NCI-H2196 (cell line): ENCODE results near the gene TMEM186.
"Not testable (repeated sequence)": the region's sequence is repeated elsewhere in the genome, so short reads cannot be mapped to it uniquely, and the experiment has no call there.

Experiments
- DNase-seq: peaks from one replicate; lab custom pipeline; 2025; ENCODE audit not compliant: unreplicated experiment; lab: John Stamatoyannopoulos, UW

TMEM186 gene

GRCh38 chr16:8812162-8812843 lies 14.9 kb upstream of the TMEM186 start:
- no peak for DNase-seq

GRCh38 chr16:8808613-8809353 lies 11.3 kb upstream of the TMEM186 start:
- no peak for DNase-seq

DNA sequence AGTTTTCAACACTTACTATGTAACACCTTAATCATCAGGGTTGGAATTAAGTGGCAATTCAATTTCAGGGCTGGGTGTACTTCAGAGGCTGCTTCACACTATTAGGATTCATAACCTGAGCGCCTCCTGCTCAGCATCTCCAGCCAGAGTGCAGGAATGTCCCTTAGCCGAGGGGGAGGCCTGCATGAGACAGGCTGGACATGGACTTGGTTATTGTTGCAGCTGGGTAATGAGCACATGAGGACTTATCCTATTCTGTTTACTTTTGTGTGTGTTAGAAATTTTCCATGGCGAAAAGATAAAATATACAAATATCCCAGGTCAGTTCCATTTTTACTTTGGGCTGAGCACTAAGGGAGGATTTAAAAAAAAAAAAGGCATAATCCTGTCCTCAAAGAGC lies 10.6 kb upstream of the TMEM186 start:
- DNase-seq: no peak

DNA sequence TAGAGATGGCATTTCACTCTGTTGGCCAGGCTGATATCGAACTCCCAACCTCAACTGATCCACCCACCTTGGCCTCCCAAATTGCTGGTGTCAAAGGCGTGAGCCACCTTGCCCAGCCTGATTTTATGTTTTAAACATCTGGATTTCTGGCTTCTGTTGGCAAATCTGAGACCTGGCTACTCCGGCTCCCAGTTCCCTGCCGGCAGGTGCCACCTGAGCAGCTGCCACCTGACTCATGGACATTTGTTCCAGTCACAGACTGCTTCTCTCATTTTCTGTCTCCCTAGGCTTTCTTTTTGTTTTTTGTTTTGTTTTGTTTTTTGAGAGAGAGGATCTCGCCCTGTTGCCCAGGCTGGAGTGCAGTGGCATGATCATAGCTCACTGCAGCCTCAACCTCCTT lies 9.8 kb upstream of the TMEM186 start:
- DNase-seq: no peak

- no peak for DNase-seq
Observed at GRCh38 chr16:8806272-8806983, 9.0 kb upstream of the TMEM186 start.

- DNase-seq: no peak
Observed at GRCh38 chr16:8804313-8804712, 6.9 kb upstream of the TMEM186 start.

- DNase-seq: not testable (repeated sequence)
Observed at GRCh38 chr16:8803733-8804132, 6.3 kb upstream of the TMEM186 start.

DNA sequence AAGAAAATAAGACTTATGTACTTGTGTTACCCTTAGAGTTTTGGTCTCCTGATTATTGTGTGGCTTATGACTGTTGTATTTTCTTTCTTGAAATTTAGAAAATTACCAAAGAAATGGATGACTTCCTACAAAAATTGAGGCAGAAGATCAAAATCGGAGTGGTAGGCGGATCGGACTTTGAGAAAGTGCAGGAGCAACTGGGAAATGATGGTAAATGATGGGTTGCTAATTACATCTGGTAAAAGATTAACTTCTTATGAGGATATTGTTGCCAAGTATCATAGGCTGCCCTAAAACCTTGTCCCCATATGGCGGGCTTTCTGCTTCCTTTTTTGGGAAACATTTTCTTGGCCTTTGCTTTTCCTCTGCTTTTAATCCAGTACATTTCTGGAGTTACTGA lies 4.3 kb upstream of the TMEM186 start:
- no peak for DNase-seq

- DNase-seq: no peak
Observed at GRCh38 chr16:8798535-8799157, 1.2 kb upstream of the TMEM186 start.

DNA sequence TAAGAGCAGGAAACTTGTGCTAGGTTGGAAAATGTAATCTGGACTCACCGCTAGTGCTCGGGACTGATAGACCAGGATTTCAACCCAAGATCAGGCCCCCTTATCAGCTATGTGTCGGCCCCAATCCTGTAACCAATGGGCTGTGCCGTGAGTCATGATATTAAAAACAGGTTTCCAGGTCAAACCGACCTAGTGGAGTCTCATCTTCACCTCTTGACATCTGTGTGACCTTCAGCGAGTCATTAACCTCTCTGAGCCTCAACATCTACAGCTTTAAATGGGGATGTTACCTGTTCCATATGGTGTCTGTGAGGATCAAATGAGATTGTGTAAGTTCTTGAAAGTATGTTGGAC lies 712 bp upstream of the TMEM186 start:
- no peak for DNase-seq

DNA sequence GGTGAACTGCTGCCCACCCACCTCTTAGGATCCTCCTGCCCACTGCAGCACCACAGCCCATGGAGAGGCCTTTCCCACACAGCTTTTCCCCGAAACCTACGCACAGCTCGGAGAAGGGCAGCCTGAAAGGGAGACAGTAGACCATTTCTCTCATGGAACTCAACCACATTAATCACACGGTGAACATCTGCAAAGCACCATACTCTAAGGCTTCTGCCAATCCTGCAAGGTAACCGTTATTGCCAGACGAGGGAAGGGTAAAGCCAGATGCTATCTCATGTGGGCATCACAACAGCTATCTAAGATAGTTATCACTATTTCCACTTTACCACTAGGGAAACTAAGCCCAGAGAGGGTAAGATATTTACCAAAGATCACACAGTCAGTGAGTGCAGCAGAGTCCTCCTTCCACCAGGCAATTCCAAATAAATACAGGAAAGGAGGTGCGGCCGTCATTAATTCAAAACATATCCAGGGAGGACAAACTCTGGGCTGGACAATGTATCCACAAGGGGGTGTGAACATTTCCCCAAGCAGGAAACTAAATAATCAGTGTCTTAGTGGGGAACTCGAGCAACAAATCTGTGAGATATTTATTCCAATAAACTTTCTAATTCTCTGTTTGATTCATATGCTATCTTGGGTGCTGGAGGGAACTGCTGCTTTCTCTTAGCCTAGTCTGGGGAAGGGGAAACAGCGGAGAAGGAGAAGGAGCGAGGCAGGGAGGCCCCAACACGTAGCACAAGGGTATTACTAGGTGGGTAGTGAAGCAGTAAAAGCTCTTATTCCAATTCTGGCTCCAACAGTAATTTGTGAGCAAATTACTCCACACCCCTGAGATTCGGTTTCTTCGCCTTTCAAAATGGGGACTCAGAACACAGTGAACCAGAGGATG lies 723 bp downstream of the TMEM186 start:
- no peak for DNase-seq

- no peak for DNase-seq
Observed at GRCh38 chr16:8795818-8796217, 1.6 kb downstream of the TMEM186 start.

DNA sequence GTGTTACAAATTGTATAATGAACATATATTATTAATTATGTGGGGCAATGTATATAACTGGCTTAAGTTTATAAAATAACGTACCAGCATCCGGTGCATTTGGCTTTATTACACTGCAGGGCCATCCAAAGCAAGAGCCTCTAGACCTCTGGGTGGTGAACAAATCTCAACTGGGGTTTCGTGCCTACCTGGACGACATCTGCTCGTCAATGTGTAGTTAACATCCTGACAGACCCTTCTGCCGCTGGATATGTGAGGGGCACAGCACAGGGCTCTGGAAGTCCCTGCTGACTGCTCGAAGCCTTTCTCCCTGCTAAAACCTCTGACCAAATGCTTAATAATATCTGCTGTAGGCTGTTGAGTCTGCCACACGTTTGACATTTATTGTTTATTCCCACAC lies 2.3 kb downstream of the TMEM186 start:
- no peak for DNase-seq

DNA sequence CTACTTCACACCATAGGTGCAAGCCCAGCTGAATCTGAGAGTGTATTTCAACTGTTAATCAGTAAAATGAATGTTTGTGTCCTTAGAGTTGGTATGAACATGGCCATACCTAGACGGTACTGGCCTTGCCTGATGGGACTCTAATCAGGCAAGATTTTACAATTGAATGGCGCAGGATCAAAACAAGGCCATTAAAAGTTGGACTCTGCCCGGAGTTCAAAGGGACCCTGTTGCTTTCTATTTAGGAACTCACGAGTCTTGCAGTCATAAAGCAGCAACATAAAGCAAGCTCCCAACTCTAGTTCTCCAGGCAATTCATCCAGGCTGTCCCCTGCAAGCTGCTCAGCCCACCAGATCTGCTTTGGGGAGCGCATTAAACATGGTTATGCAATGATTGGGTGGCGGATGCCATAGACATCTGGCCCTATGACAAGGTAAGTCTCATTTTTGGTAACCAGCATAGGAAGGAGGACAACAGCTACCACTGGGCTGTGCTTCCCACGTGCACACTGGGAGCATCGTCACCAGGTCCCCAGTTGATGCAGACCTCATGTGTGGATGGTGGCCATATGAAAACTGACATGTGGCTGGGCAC lies 8.8 kb downstream of the TMEM186 start:
- DNase-seq: no peak

- DNase-seq: not testable (repeated sequence)
Observed at GRCh38 chr16:8786316-8786715, 11.1 kb downstream of the TMEM186 start.

- DNase-seq: no peak
Observed at GRCh38 chr16:8785408-8785807, 12.0 kb downstream of the TMEM186 start.

GRCh38 chr16:8782673-8783072 lies 14.8 kb downstream of the TMEM186 start:
- DNase-seq: no peak

- no peak for DNase-seq
Observed at GRCh38 chr16:8781797-8782196, 15.6 kb downstream of the TMEM186 start.

GRCh38 chr16:8777217-8777616 lies 20.2 kb downstream of the TMEM186 start:
- no peak for DNase-seq

- no peak for DNase-seq
Observed at GRCh38 chr16:8776129-8776584, 21.3 kb downstream of the TMEM186 start.
